K562 (cell line): ENCODE results near the gene RRAGD. TPM values are rescaled to one million over a fixed set of nuclear protein-coding genes. Genes with fewer than 3 reads are reported as not detected.

Source experiments
- ARID1B ChIP-seq: fragments of 450-650 bp; IDR thresholded peaks from 2 replicates; pipeline ENCODE4 v1.6.1; 2016; ENCODE audit warnings: antibody characterized with exemption, mild to moderate bottlenecking, inconsistent platforms
- GABPB1 ChIP-seq: sonication (generic); formaldehyde crosslinking; IDR thresholded peaks from 2 replicates; pipeline ENCODE4 v1.8.0; 2022; ENCODE audit warnings: mild to moderate bottlenecking, missing genetic modification reagents
- MTA1 ChIP-seq: fragments of 450-650 bp; IDR thresholded peaks from 2 replicates; pipeline ENCODE4 v1.6.1; 2017; ENCODE audit warnings: borderline replicate concordance
- OTX1 ChIP-seq: fragments of 450-650 bp; formaldehyde crosslinking; IDR thresholded peaks from 2 replicates; pipeline ENCODE4 v1.4.0; 2022; ENCODE audit warnings: mild to moderate bottlenecking
- PTRF ChIP-seq: fragments of 450-650 bp; IDR thresholded peaks from 2 replicates; pipeline ENCODE4 v1.6.1; 2016; ENCODE audit warnings: mild to moderate bottlenecking, missing genetic modification characterization, missing compliant biosample characterization
- ZNF586 ChIP-seq: fragments of 450-650 bp; formaldehyde crosslinking; conservative IDR thresholded peaks from 2 replicates; pipeline ENCODE4 v1.4.0; 2020; ENCODE audit warnings: mild to moderate bottlenecking, moderate library complexity
- ZNF76 ChIP-seq: fragments of 250-450 bp; sonication (Bioruptor Pico); IDR thresholded peaks from 2 replicates; pipeline ENCODE4 v1.4.0; 2020; ENCODE audit warnings: mild to moderate bottlenecking, moderate library complexity, borderline replicate concordance
- polyA plus RNA-seq, 8 experiments: library from polyadenylated mRNA; depleted of rRNA in 4 of 8; stranded (reverse) in 5 of 8; unstranded in 3 of 8; fragments of >200 nt; fragmentation: Nextera tagmentation in 2 of 8; fragmentation: Illumina TruSeq in 1 of 8; extraction: Ambion mirVana in 2 of 8; extraction: Trizol in 1 of 8; gene quantifications; 2 replicates each; pipeline versions ENCODE4 v1.2.1 to v1.2.3, GENCODE V29; 2011 to 2014; ENCODE audit warnings: inconsistent platforms in 1 of 8, missing spikeins in 1 of 8
- total RNA-seq, 7 experiments: library from RNA; depleted of rRNA in 6 of 7; stranded (reverse); fragments of >200 nt in 6 of 7; fragmentation: Illumina TruSeq in 2 of 7; extraction: Trizol in 2 of 7; gene quantifications; 2 replicates each; pipeline versions ENCODE4 v1.2.1 to v1.2.3, GENCODE V29; 2011 to 2021; ENCODE audit warnings: low replicate concordance in 1 of 7
- TF ChIP-seq, protein P1 (sequence below): sonication (generic); formaldehyde crosslinking; IDR thresholded peaks from 2 replicates; pipeline ENCODE4 v1.8.1; 2023; ENCODE audit warnings: missing genetic modification reagents, mild to moderate bottlenecking, borderline replicate concordance
- TF ChIP-seq, protein P2 (sequence below): sonication (generic); formaldehyde crosslinking; IDR thresholded peaks from 2 replicates; pipeline ENCODE4 v1.8.0; 2022; ENCODE audit warnings: mild to moderate bottlenecking, missing genetic modification reagents
- TF ChIP-seq, protein P3 (sequence below): fragments of 450-650 bp; IDR thresholded peaks from 2 replicates; pipeline ENCODE4 v1.6.1; 2016
- TF ChIP-seq, protein P4 (sequence below), 2 experiments: IDR thresholded peaks in 1 of 2; conservative IDR thresholded peaks in 1 of 2; 2 replicates each; pipeline ENCODE4 v1.6.1; 2016; ENCODE audit warnings: low read depth in 2 of 2, mild to moderate bottlenecking in 1 of 2, missing compliant biosample characterization in 1 of 2, missing genetic modification characterization in 1 of 2, moderate library complexity in 1 of 2

Gene RRAGD
- total and polyA plus RNA-seq, 9 of the 15 experiments (the other 6 are each of a cell fraction or from before 2014, with no cell fraction given), result 0.03 to 0.07 (median 0.04) TPM; not detected in 6

DNA sequence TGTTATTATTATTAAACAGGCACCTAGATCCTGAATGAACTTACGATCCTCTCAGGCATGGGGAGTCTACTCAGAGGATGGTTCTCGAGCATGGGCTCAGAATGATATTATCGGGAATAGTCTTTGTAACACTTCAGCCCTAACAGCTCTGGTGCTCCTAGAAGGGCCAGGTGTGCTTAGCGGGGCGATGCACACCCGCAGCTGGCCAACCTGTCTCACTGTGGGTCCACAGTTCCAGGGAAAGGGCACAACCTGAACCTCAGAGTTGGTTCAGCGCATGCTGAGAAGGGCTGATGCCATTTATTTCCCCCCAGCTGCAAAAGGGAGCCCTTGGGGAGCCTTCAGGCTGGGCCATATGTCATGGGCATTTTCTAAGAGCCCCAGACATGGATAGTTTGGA is 26.2 kb downstream of the RRAGD start (continued):
- TF ChIP-seq, protein P1, sequence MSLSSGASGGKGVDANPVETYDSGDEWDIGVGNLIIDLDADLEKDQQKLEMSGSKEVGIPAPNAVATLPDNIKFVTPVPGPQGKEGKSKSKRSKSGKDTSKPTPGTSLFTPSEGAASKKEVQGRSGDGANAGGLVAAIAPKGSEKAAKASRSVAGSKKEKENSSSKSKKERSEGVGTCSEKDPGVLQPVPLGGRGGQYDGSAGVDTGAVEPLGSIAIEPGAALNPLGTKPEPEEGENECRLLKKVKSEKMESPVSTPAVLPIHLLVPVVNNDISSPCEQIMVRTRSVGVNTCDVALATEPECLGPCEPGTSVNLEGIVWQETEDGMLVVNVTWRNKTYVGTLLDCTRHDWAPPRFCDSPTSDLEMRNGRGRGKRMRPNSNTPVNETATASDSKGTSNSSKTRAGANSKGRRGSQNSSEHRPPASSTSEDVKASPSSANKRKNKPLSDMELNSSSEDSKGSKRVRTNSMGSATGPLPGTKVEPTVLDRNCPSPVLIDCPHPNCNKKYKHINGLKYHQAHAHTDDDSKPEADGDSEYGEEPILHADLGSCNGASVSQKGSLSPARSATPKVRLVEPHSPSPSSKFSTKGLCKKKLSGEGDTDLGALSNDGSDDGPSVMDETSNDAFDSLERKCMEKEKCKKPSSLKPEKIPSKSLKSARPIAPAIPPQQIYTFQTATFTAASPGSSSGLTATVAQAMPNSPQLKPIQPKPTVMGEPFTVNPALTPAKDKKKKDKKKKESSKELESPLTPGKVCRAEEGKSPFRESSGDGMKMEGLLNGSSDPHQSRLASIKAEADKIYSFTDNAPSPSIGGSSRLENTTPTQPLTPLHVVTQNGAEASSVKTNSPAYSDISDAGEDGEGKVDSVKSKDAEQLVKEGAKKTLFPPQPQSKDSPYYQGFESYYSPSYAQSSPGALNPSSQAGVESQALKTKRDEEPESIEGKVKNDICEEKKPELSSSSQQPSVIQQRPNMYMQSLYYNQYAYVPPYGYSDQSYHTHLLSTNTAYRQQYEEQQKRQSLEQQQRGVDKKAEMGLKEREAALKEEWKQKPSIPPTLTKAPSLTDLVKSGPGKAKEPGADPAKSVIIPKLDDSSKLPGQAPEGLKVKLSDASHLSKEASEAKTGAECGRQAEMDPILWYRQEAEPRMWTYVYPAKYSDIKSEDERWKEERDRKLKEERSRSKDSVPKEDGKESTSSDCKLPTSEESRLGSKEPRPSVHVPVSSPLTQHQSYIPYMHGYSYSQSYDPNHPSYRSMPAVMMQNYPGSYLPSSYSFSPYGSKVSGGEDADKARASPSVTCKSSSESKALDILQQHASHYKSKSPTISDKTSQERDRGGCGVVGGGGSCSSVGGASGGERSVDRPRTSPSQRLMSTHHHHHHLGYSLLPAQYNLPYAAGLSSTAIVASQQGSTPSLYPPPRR (CRISPR knock-in tag), result no peak
- TF ChIP-seq MTA1 (no peak), GABPB1 (CRISPR knock-in tag) (no peak), ZNF76 (CRISPR knock-in tag) (no peak), OTX1 (CRISPR knock-in tag) (no peak), PTRF (tag) (no peak), ARID1B (no peak), ZNF586 (CRISPR knock-in tag) (no peak)
- TF ChIP-seq, protein P2, sequence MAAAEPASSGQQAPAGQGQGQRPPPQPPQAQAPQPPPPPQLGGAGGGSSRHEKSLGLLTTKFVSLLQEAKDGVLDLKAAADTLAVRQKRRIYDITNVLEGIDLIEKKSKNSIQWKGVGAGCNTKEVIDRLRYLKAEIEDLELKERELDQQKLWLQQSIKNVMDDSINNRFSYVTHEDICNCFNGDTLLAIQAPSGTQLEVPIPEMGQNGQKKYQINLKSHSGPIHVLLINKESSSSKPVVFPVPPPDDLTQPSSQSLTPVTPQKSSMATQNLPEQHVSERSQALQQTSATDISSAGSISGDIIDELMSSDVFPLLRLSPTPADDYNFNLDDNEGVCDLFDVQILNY, result no peak
- TF ChIP-seq, protein P3, sequence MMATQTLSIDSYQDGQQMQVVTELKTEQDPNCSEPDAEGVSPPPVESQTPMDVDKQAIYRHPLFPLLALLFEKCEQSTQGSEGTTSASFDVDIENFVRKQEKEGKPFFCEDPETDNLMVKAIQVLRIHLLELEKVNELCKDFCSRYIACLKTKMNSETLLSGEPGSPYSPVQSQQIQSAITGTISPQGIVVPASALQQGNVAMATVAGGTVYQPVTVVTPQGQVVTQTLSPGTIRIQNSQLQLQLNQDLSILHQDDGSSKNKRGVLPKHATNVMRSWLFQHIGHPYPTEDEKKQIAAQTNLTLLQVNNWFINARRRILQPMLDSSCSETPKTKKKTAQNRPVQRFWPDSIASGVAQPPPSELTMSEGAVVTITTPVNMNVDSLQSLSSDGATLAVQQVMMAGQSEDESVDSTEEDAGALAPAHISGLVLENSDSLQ, result no peak
- TF ChIP-seq, protein P4, sequence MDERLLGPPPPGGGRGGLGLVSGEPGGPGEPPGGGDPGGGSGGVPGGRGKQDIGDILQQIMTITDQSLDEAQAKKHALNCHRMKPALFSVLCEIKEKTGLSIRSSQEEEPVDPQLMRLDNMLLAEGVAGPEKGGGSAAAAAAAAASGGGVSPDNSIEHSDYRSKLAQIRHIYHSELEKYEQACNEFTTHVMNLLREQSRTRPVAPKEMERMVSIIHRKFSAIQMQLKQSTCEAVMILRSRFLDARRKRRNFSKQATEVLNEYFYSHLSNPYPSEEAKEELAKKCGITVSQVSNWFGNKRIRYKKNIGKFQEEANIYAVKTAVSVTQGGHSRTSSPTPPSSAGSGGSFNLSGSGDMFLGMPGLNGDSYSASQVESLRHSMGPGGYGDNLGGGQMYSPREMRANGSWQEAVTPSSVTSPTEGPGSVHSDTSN (CRISPR knock-in tag; IDR thresholded peaks at IDR 0.05; ENCODE audit: low read depth), result no peak
- TF ChIP-seq, protein P4 (tag; conservative IDR thresholded peaks at IDR 0.05; ENCODE audit: low read depth), result no peak
